ENCODE data around the gene NDUFAF5.
A peak's percentile ranks its signal among the peaks of the same experiment; 100 is the strongest.

Gene NDUFAF5

GRCh38 chr20:13765299-13765698 is 19.5 kb upstream of the NDUFAF5 start:
- H3K27me3 Mint-ChIP-seq = no peaks in the 10 kb centered on the region
- peaks cover 26% of the 10 kb centered on the region for H3K36me3 Mint-ChIP-seq
- peaks cover 3% of the 10 kb centered on the region for H3K9me3 Mint-ChIP-seq (ENCODE audit: low read depth)
- no peak overlapping the region for H3K4me3 Mint-ChIP-seq
- peaks cover 6% of the 10 kb centered on the region for H3K4me1 Mint-ChIP-seq (ENCODE audit: low read depth)
- H3K27ac Mint-ChIP-seq = no peak overlapping the region

- no peak overlapping the region for H3K27ac Mint-ChIP-seq
- H3K27me3 Mint-ChIP-seq = no peaks in the 10 kb centered on the region
- peaks cover 26% of the 10 kb centered on the region for H3K36me3 Mint-ChIP-seq
- peaks cover 6% of the 10 kb centered on the region for H3K4me1 Mint-ChIP-seq (ENCODE audit: low read depth)
- peaks cover 3% of the 10 kb centered on the region for H3K9me3 Mint-ChIP-seq (ENCODE audit: low read depth)
- no peak overlapping the region for H3K4me3 Mint-ChIP-seq
Measured at GRCh38 chr20:13765868-13766416, 18.9 kb upstream of the NDUFAF5 start.

GRCh38 chr20:13770141-13770540 is 14.7 kb upstream of the NDUFAF5 start:
- peaks cover 5% of the 10 kb centered on the region for H3K4me1 Mint-ChIP-seq (ENCODE audit: low read depth)
- peaks cover 3% of the 10 kb centered on the region for H3K9me3 Mint-ChIP-seq (ENCODE audit: low read depth)
- peaks cover 24% of the 10 kb centered on the region for H3K36me3 Mint-ChIP-seq
- no peak overlapping the region for H3K4me3 Mint-ChIP-seq
- H3K27ac Mint-ChIP-seq = no peak overlapping the region
- H3K27me3 Mint-ChIP-seq = no peaks in the 10 kb centered on the region

- H3K27ac Mint-ChIP-seq = no peak overlapping the region
- H3K36me3 Mint-ChIP-seq = peaks cover 13% of the 10 kb centered on the region
- no peak overlapping the region for H3K4me3 Mint-ChIP-seq
- H3K27me3 Mint-ChIP-seq = no peaks in the 10 kb centered on the region
- H3K4me1 Mint-ChIP-seq (ENCODE audit: low read depth) = peaks cover 9% of the 10 kb centered on the region
- no peaks in the 10 kb centered on the region for H3K9me3 Mint-ChIP-seq (ENCODE audit: low read depth)
Measured at GRCh38 chr20:13771853-13772453, 12.9 kb upstream of the NDUFAF5 start.

GRCh38 chr20:13772529-13772928 is 12.3 kb upstream of the NDUFAF5 start:
- Mint-ChIP-seq H3K9me3 (ENCODE audit: low read depth) (no peaks in the 10 kb centered on the region), H3K27ac (no peak overlapping the region), H3K4me1 (ENCODE audit: low read depth) (peaks cover 15% of the 10 kb centered on the region), H3K27me3 (no peaks in the 10 kb centered on the region), H3K4me3 (no peak overlapping the region), H3K36me3 (peaks cover 13% of the 10 kb centered on the region)

GRCh38 chr20:13775867-13776266 is 9.0 kb upstream of the NDUFAF5 start:
- peaks cover 35% of the 10 kb centered on the region for H3K4me1 Mint-ChIP-seq (ENCODE audit: low read depth)
- H3K36me3 Mint-ChIP-seq = peaks cover 10% of the 10 kb centered on the region
- H3K4me3 Mint-ChIP-seq = no peak overlapping the region

GRCh38 chr20:13777171-13777601 is 7.6 kb upstream of the NDUFAF5 start:
- Mint-ChIP-seq H3K27me3 (no peaks in the 10 kb centered on the region), H3K27ac (peak overlapping the region; percentile 67), H3K9me3 (ENCODE audit: low read depth) (no peaks in the 10 kb centered on the region), H3K36me3 (peaks cover 12% of the 10 kb centered on the region), H3K4me1 (ENCODE audit: low read depth) (peaks cover 44% of the 10 kb centered on the region), H3K4me3 (no peak overlapping the region)

More at GRCh38 chr20:13775867-13776266, 9.0 kb upstream of the NDUFAF5 start:
- no peaks in the 10 kb centered on the region for H3K27me3 Mint-ChIP-seq
- no peak overlapping the region for H3K27ac Mint-ChIP-seq
- H3K9me3 Mint-ChIP-seq (ENCODE audit: low read depth) = no peaks in the 10 kb centered on the region

- peaks cover 17% of the 10 kb centered on the region for H3K36me3 Mint-ChIP-seq
- H3K4me1 Mint-ChIP-seq (ENCODE audit: low read depth) = peaks cover 55% of the 10 kb centered on the region
- H3K27me3 Mint-ChIP-seq = no peaks in the 10 kb centered on the region
- H3K9me3 Mint-ChIP-seq (ENCODE audit: low read depth) = no peaks in the 10 kb centered on the region
- no peak overlapping the region for H3K4me3 Mint-ChIP-seq
- H3K27ac Mint-ChIP-seq = no peak overlapping the region
Measured at GRCh38 chr20:13778827-13779226, 6.0 kb upstream of the NDUFAF5 start.

- Mint-ChIP-seq H3K9me3 (ENCODE audit: low read depth) (no peaks in the 10 kb centered on the region), H3K27me3 (no peaks in the 10 kb centered on the region), H3K4me1 (ENCODE audit: low read depth) (peaks cover 63% of the 10 kb centered on the region), H3K36me3 (peaks cover 10% of the 10 kb centered on the region), H3K27ac (no peak overlapping the region), H3K4me3 (peak overlapping the region; percentile 100)
Measured at GRCh38 chr20:13783528-13783927, 1.3 kb upstream of the NDUFAF5 start.

GRCh38 chr20:13784271-13784892 is 446 bp upstream of the NDUFAF5 start:
- H3K36me3 Mint-ChIP-seq = peaks cover 10% of the 10 kb centered on the region
- no peaks in the 10 kb centered on the region for H3K27me3 Mint-ChIP-seq
- peaks cover 60% of the 10 kb centered on the region for H3K4me1 Mint-ChIP-seq (ENCODE audit: low read depth)
- no peaks in the 10 kb centered on the region for H3K9me3 Mint-ChIP-seq (ENCODE audit: low read depth)
- peak overlapping the region; percentile 100 for H3K4me3 Mint-ChIP-seq
- peak overlapping the region; percentile 98 for H3K27ac Mint-ChIP-seq

GRCh38 chr20:13786143-13786828 is 1.5 kb downstream of the NDUFAF5 start:
- H3K36me3 Mint-ChIP-seq = peaks cover 17% of the 10 kb centered on the region
- H3K27me3 Mint-ChIP-seq = no peaks in the 10 kb centered on the region
- peak overlapping the region; percentile 100 for H3K4me3 Mint-ChIP-seq
- peak overlapping the region; percentile 80 for H3K27ac Mint-ChIP-seq
- no peaks in the 10 kb centered on the region for H3K9me3 Mint-ChIP-seq (ENCODE audit: low read depth)
- H3K4me1 Mint-ChIP-seq (ENCODE audit: low read depth) = peaks cover 56% of the 10 kb centered on the region

- Mint-ChIP-seq H3K27me3 (no peaks in the 10 kb centered on the region), H3K27ac (no peak overlapping the region), H3K36me3 (peaks cover 10% of the 10 kb centered on the region), H3K4me3 (peak overlapping the region; percentile 6), H3K9me3 (ENCODE audit: low read depth) (no peaks in the 10 kb centered on the region), H3K4me1 (ENCODE audit: low read depth) (peaks cover 40% of the 10 kb centered on the region)
Measured at GRCh38 chr20:13788167-13788834, 3.5 kb downstream of the NDUFAF5 start.

- Mint-ChIP-seq H3K9me3 (ENCODE audit: low read depth) (no peaks in the 10 kb centered on the region), H3K36me3 (peaks cover 10% of the 10 kb centered on the region), H3K27me3 (no peaks in the 10 kb centered on the region), H3K27ac (no peak overlapping the region), H3K4me1 (ENCODE audit: low read depth) (peaks cover 33% of the 10 kb centered on the region), H3K4me3 (no peak overlapping the region)
Measured at GRCh38 chr20:13790708-13791107, 5.9 kb downstream of the NDUFAF5 start.

- Mint-ChIP-seq H3K36me3 (peaks cover 16% of the 10 kb centered on the region), H3K27me3 (no peaks in the 10 kb centered on the region), H3K4me1 (ENCODE audit: low read depth) (peaks cover 22% of the 10 kb centered on the region), H3K9me3 (ENCODE audit: low read depth) (no peaks in the 10 kb centered on the region), H3K27ac (no peak overlapping the region), H3K4me3 (no peak overlapping the region)
Measured at GRCh38 chr20:13791540-13792459, 7.0 kb downstream of the NDUFAF5 start.

Measured in activated naive CD8-positive, alpha-beta T cell (primary cell).